Esophagus squamous epithelium (tissue), 5 donors: ENCODE results near the gene SLC16A11. TPM values are rescaled to one million over a fixed set of nuclear protein-coding genes. Genes with fewer than 3 reads are reported as not detected.

Source experiments
- DNase-seq: peaks from one replicate; lab custom pipeline; 2025; lab: John Stamatoyannopoulos, UW
- H3K27ac ChIP-seq, 4 donors: fragments of 200-600 bp; sonication (generic); one replicate each; pipeline ENCODE4 v1.5.1; 2016 to 2019; ENCODE audit warnings: mild to moderate bottlenecking in 1 of 4
- H3K27me3 ChIP-seq, 4 donors: fragments of 200-600 bp; sonication (generic); 1 replicate in 3 of 4; 2 replicates in 1 of 4; pipeline versions ENCODE4 v1.5.1 to v1.6.0; 2017 to 2021; ENCODE audit warnings: antibody characterized with exemption in 1 of 4
- H3K36me3 ChIP-seq, 3 donors: fragments of 200-600 bp; sonication (generic); one replicate each; pipeline ENCODE4 v1.5.1; 2016 to 2019
- H3K4me1 ChIP-seq, 3 donors: fragments of 200-600 bp; sonication (generic); one replicate each; pipeline ENCODE4 v1.5.1; 2017 to 2019
- H3K4me3 ChIP-seq, 4 donors: fragments of 200-600 bp; sonication (generic); 1 replicate in 3 of 4; 2 replicates in 1 of 4; pipeline ENCODE4 v1.5.1; 2016 to 2019; ENCODE audit warnings: mild to moderate bottlenecking in 2 of 4, moderate library complexity in 1 of 4
- H3K9me3 ChIP-seq, 3 donors: fragments of 200-600 bp; sonication (generic); one replicate each; pipeline ENCODE4 v1.5.1; 2016 to 2019
- CTCF ChIP-seq, 6 experiments: fragments of 450-650 bp in 4 of 6; fragments of 200-600 bp in 2 of 6; sonication (generic) in 2 of 6; IDR thresholded peaks; one replicate each; pipeline ENCODE4 v1.5.1; 2016 to 2019; ENCODE audit warnings: antibody characterized with exemption in 6 of 6, mild to moderate bottlenecking in 4 of 6, moderate library complexity in 4 of 6
- POLR2A ChIP-seq, 4 donors: fragments of 450-650 bp; IDR thresholded peaks; one replicate each; pipeline ENCODE4 v1.6.1; 2017; ENCODE audit warnings: antibody characterized with exemption in 4 of 4, mild to moderate bottlenecking in 4 of 4, moderate library complexity in 3 of 4
- WGBS, 2 donors: methylation state at CpG; one replicate each; pipeline ENCODE4 v1.1.5; 2018; 5-methylcytosine and 5-hydroxymethylcytosine counted together
- intact Hi-C: fragments of 100-400 bp; cut with DNase I; formaldehyde crosslinking; loops from one replicate; pipeline ENCODE4 v1.15.0; 2022
- total RNA-seq, 4 donors: library from RNA; depleted of rRNA; stranded (reverse); fragments of >200 nt; gene quantifications; one replicate each; pipeline ENCODE4 v1.1.0, GENCODE V29; 2016
- donor health status: DM: yes; HTN: yes; CAD: no.

The SLC16A11 gene
- total RNA-seq, 4 donors from 2014 or later = 0.56 to 2.1 (median 0.72) TPM; not detected in 1

DNA sequence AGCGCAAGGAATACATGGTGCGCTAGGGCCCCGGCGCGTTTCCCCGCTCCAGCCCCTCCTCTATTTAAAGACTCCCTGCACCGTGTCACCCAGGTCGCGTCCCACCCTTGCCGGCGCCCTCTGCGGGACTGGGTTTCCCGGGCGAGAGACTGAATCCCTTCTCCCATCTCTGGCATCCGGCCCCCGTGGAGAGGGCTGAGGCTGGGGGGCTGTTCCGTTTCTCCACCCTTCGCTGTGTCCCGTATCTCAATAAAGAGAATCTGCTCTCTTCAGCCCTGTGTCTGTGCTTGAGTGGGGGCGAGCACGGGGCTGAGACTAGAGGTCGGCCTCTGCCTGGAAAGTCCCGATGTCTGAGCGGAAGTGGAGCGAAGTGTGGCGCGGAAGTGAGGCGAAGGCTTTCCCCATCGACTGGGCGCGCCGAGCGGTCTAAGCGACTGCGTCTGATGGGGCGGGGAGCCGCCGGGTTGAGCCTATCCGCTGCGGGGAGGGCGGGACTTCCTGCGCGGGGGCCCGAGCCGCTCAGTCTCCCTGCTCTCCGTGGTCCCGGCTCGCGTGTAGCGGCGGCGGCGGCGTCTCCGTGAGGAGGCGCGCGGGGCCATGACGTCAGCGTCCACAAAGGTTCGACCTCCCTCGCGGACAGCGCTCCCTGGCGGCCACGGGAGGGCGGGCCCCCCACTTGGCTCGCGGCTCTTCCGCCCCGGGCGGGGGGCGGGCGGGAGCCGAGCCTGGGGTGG, 29.5 kb downstream of the SLC16A11 start:
- H3K4me1 ChIP-seq = peaks cover 38 to 85% (median 40%) of the 10 kb centered on the region in 3 donors
- WGBS, 2 donors = 2 to 3% methylated on average over 7 to 14 of the region's 75 CpGs
- intact Hi-C loops = no loop called here

GRCh38 chr17:7011942-7012254, 32.0 kb downstream of the SLC16A11 start:
- TF ChIP-seq POLR2A (IDR thresholded peaks at IDR 0.05) (no peak), CTCF (IDR thresholded peaks at IDR 0.05) (peak in 1 of 6 experiments; percentile 2)
- Histone ChIP-seq H3K27me3 (no peaks in the 10 kb centered on the region), H3K36me3 (peaks cover 0 to 44% (median 0%) of the 10 kb centered on the region in 3 donors), H3K4me3 (peak overlapping the region; percentile 87 to 95 (median 90)), H3K9me3 (no peaks in the 10 kb centered on the region), H3K4me1 (peaks cover 28 to 71% (median 33%) of the 10 kb centered on the region in 3 donors), H3K27ac (peak overlapping the region; percentile 94 to 98 (median 98))
- intact Hi-C loops = no loop called here
- 0% methylated on average over 6 of the region's 6 CpGs for WGBS, 2 donors
- no peak for DNase-seq

More for the DNA sequence above, 29.5 kb downstream of the SLC16A11 start:
- peak; percentile 88 for DNase-seq
- H3K27ac ChIP-seq = peak overlapping the region; percentile 94 to 98 (median 98)
- no peaks in the 10 kb centered on the region for H3K27me3 ChIP-seq
- peaks cover 0 to 28% (median 0%) of the 10 kb centered on the region in 3 donors for H3K36me3 ChIP-seq
- H3K9me3 ChIP-seq = no peaks in the 10 kb centered on the region
- peak overlapping the region; percentile 87 to 95 (median 90) for H3K4me3 ChIP-seq
- TF ChIP-seq POLR2A (IDR thresholded peaks at IDR 0.05) (peak in 3 of 4 donors; percentile 67 to 89 (median 84)), CTCF (IDR thresholded peaks at IDR 0.05) (peak; percentile 62 to 89 (median 82))

DNA sequence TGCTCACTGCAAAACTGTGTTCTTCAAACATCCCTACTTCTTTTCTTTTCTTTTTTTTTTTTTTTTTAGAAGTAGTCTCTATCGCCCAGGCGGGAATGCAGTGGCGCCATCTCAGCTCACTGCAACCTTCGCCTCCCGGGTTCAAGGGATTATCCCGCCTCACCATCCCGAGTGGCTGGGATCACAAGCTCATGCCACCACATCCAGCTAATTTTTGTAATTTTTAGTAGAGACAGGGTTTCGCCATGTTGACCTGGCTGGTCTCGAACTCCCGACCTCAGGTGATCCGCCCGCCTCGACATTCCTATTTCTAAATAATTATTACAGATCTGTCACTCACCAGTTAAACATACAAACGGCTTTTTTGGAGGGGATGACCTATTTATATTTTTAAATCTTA, 32.5 kb downstream of the SLC16A11 start:
- Histone ChIP-seq H3K27ac (peak overlapping the region in 3 of 4 donors; percentile 98), H3K27me3 (no peaks in the 10 kb centered on the region), H3K4me3 (peak overlapping the region; percentile 87 to 95 (median 90)), H3K36me3 (peaks cover 0 to 44% (median 0%) of the 10 kb centered on the region in 3 donors), H3K4me1 (peaks cover 28 to 67% (median 33%) of the 10 kb centered on the region in 3 donors), H3K9me3 (no peaks in the 10 kb centered on the region)
- DNase-seq = no peak
- no peak for TF ChIP-seq CTCF (IDR thresholded peaks at IDR 0.05)
- no peak for TF ChIP-seq POLR2A (IDR thresholded peaks at IDR 0.05)
- 34 to 39% methylated on average over 14 of the region's 14 CpGs for WGBS, 2 donors
- intact Hi-C loops = no loop called here

- TF ChIP-seq CTCF (IDR thresholded peaks at IDR 0.05) (no peak), POLR2A (IDR thresholded peaks at IDR 0.05) (no peak)
- peaks cover 25 to 58% (median 26%) of the 10 kb centered on the region in 3 donors for H3K4me1 ChIP-seq
- H3K27ac ChIP-seq = peak overlapping the region in 1 of 4 donors; percentile 98
- 85 to 87% methylated on average over 2 of the region's 2 CpGs for WGBS, 2 donors
- no peaks in the 10 kb centered on the region for H3K9me3 ChIP-seq
- no peak overlapping the region for H3K4me3 ChIP-seq
- intact Hi-C loops = no loop called here
- no peak for DNase-seq
- peaks cover 0 to 50% (median 0%) of the 10 kb centered on the region in 3 donors for H3K36me3 ChIP-seq
- no peaks in the 10 kb centered on the region for H3K27me3 ChIP-seq
Measured at GRCh38 chr17:7010523-7010922, 33.4 kb downstream of the SLC16A11 start.

DNA sequence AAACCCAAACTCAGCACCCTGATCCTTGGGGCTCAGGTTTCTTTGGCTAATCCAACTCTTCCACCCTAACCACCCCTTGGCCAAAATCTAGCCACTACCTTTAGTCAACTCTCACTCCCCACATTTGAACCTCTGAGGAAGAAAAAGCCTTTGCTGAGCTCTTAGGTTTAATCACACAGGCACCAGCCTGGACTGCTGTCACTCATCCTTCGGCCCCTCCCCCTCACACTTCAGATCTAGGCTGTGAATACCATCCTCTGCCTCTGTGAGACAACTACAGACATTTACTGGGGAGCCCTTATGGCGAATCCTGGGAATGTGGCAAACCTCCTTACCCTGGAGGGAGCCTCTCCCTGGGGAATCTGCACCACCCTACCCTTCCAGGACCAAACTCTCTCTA, 36.7 kb downstream of the SLC16A11 start:
- TF ChIP-seq CTCF (IDR thresholded peaks at IDR 0.05) = no peak
- TF ChIP-seq POLR2A (IDR thresholded peaks at IDR 0.05) = no peak
- 65 to 100% methylated on average over 1 to 2 of the region's 2 CpGs for WGBS, 2 donors

More for the DNA sequence above, 36.7 kb downstream of the SLC16A11 start:
- Histone ChIP-seq H3K27me3 (no peaks in the 10 kb centered on the region), H3K27ac (no peak overlapping the region), H3K9me3 (no peaks in the 10 kb centered on the region), H3K4me3 (no peak overlapping the region), H3K36me3 (peaks cover 0 to 67% (median 3%) of the 10 kb centered on the region in 3 donors), H3K4me1 (peaks cover 15 to 47% (median 19%) of the 10 kb centered on the region in 3 donors)
- intact Hi-C loops = loop anchor here (10.0 kb wide), 1 partner anchor 342 kb away; no protein-coding TSS in a partner anchor
- no peak for DNase-seq
